NT2/D1 (cell line): ENCODE data around the gene KIAA1217.
"Not testable (repeated sequence)": the region's sequence is repeated elsewhere in the genome, so short reads cannot be mapped to it uniquely, and the experiment has no call there.

Experiments
- DNase-seq: peaks from one replicate; pipeline ENCODE4 v3.0.0-alpha.2; 2011; ENCODE audit warnings: low read depth, low spot score
- H3K27me3 ChIP-seq: 2 replicates; pipeline ENCODE4 v1.6.0; 2011; ENCODE audit warnings: mild to moderate bottlenecking; ENCODE audit not compliant: insufficient read length, insufficient read depth
- H3K36me3 ChIP-seq: 2 replicates; pipeline ENCODE4 v1.6.1; 2011; ENCODE audit warnings: mild to moderate bottlenecking, low read length, mixed read lengths; ENCODE audit not compliant: insufficient read depth, insufficient read length
- H3K4me1 ChIP-seq: 2 replicates; pipeline ENCODE4 v1.5.1; 2011; ENCODE audit not compliant: insufficient read depth, insufficient read length
- H3K4me3 ChIP-seq: 2 replicates; pipeline ENCODE4 v1.5.1; 2011; ENCODE audit warnings: low read depth; ENCODE audit not compliant: insufficient read length
- H3K9ac ChIP-seq: 2 replicates; pipeline ENCODE4 v1.6.0; 2011; ENCODE audit warnings: low read depth; ENCODE audit not compliant: insufficient read length
- H3K9me3 ChIP-seq: 2 replicates; pipeline ENCODE4 v1.5.1; 2011; ENCODE audit warnings: mild to moderate bottlenecking, low read length; ENCODE audit not compliant: insufficient read depth
- SUZ12 ChIP-seq: IDR thresholded peaks from 2 replicates; pipeline ENCODE4 v1.6.1; 2011; ENCODE audit not compliant: insufficient read length, insufficient read depth; ENCODE audit errors: extremely low read depth
- YY1 ChIP-seq: IDR thresholded peaks from 2 replicates; pipeline ENCODE4 v1.6.1; 2011; ENCODE audit not compliant: insufficient read length, insufficient read depth
- ZNF274 ChIP-seq: IDR thresholded peaks from 2 replicates; pipeline ENCODE4 v1.6.1; 2011; ENCODE audit warnings: mild to moderate bottlenecking, low read depth, low read length

The KIAA1217 gene

GRCh38 chr10:24324651-24325050, 115.7 kb downstream of the KIAA1217 start:
- H3K4me3 ChIP-seq, result no peak overlapping the region
- H3K4me1 ChIP-seq, result no peaks in the 10 kb centered on the region
- H3K9ac ChIP-seq, result no peak overlapping the region

GRCh38 chr10:24331457-24331856, 122.5 kb downstream of the KIAA1217 start:
- H3K9me3 ChIP-seq, result peaks cover 18% of the 10 kb centered on the region; the same call in 1 of the 2 replicates
- TF ChIP-seq ZNF274 (no peak), YY1 (no peak), SUZ12 (no peak)
- no peak for DNase-seq
- H3K4me1 ChIP-seq, result no peaks in the 10 kb centered on the region
- no peak overlapping the region for H3K9ac ChIP-seq
- H3K27me3 ChIP-seq, result no peaks in the 10 kb centered on the region
- no peak overlapping the region for H3K4me3 ChIP-seq
- peaks cover 6% of the 10 kb centered on the region for H3K36me3 ChIP-seq

More at GRCh38 chr10:24324651-24325050, 115.7 kb downstream of the KIAA1217 start:
- Histone ChIP-seq H3K27me3 (no peaks in the 10 kb centered on the region), H3K36me3 (peaks cover 16% of the 10 kb centered on the region), H3K9me3 (peaks cover 18% of the 10 kb centered on the region; the same call in 1 of the 2 replicates)
- DNase-seq, result no peak
- TF ChIP-seq SUZ12 (no peak), YY1 (no peak), ZNF274 (no peak)

GRCh38 chr10:24333736-24334135, 124.8 kb downstream of the KIAA1217 start:
- H3K9me3 ChIP-seq, result no peaks in the 10 kb centered on the region
- H3K4me1 ChIP-seq, result no peaks in the 10 kb centered on the region
- no peak for DNase-seq
- no peaks in the 10 kb centered on the region for H3K36me3 ChIP-seq
- H3K9ac ChIP-seq, result no peak overlapping the region
- H3K4me3 ChIP-seq, result no peak overlapping the region
- TF ChIP-seq ZNF274 (no peak), SUZ12 (no peak), YY1 (no peak)
- no peaks in the 10 kb centered on the region for H3K27me3 ChIP-seq

- TF ChIP-seq YY1, result no peak
- TF ChIP-seq SUZ12, result no peak
- no peak for TF ChIP-seq ZNF274
Observed at GRCh38 chr10:24334279-24334939, 125.5 kb downstream of the KIAA1217 start.

GRCh38 chr10:24337723-24338122, 128.8 kb downstream of the KIAA1217 start:
- DNase-seq, H3K27me3 ChIP-seq, H3K9me3 ChIP-seq, H3K36me3 ChIP-seq, H3K4me1 ChIP-seq, H3K9ac ChIP-seq, H3K4me3 ChIP-seq: not testable (repeated sequence)

More at GRCh38 chr10:24334279-24334939, 125.5 kb downstream of the KIAA1217 start:
- Histone ChIP-seq H3K4me3 (no peak overlapping the region), H3K9ac (no peak overlapping the region), H3K9me3 (no peaks in the 10 kb centered on the region), H3K36me3 (no peaks in the 10 kb centered on the region), H3K27me3 (no peaks in the 10 kb centered on the region), H3K4me1 (no peaks in the 10 kb centered on the region)
- DNase-seq, result no peak

- TF ChIP-seq ZNF274, result no peak
- no peak for TF ChIP-seq YY1
- TF ChIP-seq SUZ12, result no peak
- no peak overlapping the region for H3K9ac ChIP-seq
- no peak overlapping the region for H3K4me3 ChIP-seq
- H3K36me3 ChIP-seq, result peaks cover 4% of the 10 kb centered on the region
- H3K9me3 ChIP-seq, result no peaks in the 10 kb centered on the region
- no peak for DNase-seq
- H3K4me1 ChIP-seq, result no peaks in the 10 kb centered on the region
- H3K27me3 ChIP-seq, result no peaks in the 10 kb centered on the region
Observed at GRCh38 chr10:24339387-24339786, 130.4 kb downstream of the KIAA1217 start.

GRCh38 chr10:24340446-24340845, 131.5 kb downstream of the KIAA1217 start:
- Histone ChIP-seq H3K4me3 (no peak overlapping the region), H3K9me3 (no peaks in the 10 kb centered on the region), H3K36me3 (peaks cover 4% of the 10 kb centered on the region), H3K4me1 (no peaks in the 10 kb centered on the region), H3K9ac (no peak overlapping the region), H3K27me3 (no peaks in the 10 kb centered on the region)
- DNase-seq, result no peak
- TF ChIP-seq ZNF274, result no peak

- peaks cover 4% of the 10 kb centered on the region for H3K36me3 ChIP-seq
- H3K4me3 ChIP-seq, result no peak overlapping the region
- no peaks in the 10 kb centered on the region for H3K9me3 ChIP-seq
- H3K4me1 ChIP-seq, result no peaks in the 10 kb centered on the region
- no peaks in the 10 kb centered on the region for H3K27me3 ChIP-seq
- TF ChIP-seq ZNF274 (no peak), SUZ12 (no peak), YY1 (no peak)
- H3K9ac ChIP-seq, result no peak overlapping the region
- no peak for DNase-seq
Observed at GRCh38 chr10:24340883-24341282, 131.9 kb downstream of the KIAA1217 start.
